ENCODE results near the gene DNAH2.

- no peak for TF ChIP-seq ZNF384 (IDR thresholded peaks at IDR 0.05)
- TF ChIP-seq FOXK2 (IDR thresholded peaks at IDR 0.05), result no peak
- no peak for TF ChIP-seq PKNOX1 (IDR thresholded peaks at IDR 0.05)
- no peak for TF ChIP-seq FOXM1 (IDR thresholded peaks at IDR 0.05; ENCODE audit: borderline replicate concordance)
- TF ChIP-seq ELF4 (IDR thresholded peaks at IDR 0.05), result no peak
Measured at GRCh38 chr17:7806587-7806986, 89.0 kb downstream of the DNAH2 start.

Measured in HEK293T (cell line).